Measurements from ENCODE around the gene MDGA2. TPM values are rescaled to one million over a fixed set of nuclear protein-coding genes. Genes with fewer than 3 reads are reported as not detected.
"Not testable (repeated sequence)": the region's sequence is repeated elsewhere in the genome, so short reads cannot be mapped to it uniquely, and the experiment has no call there.

Gene MDGA2
- total RNA-seq, 1 donor from 2014 or later, result 8.7 TPM

GRCh38 chr14:47191700-47192099 lies 483.7 kb downstream of the MDGA2 start:
- Mint-ChIP-seq H3K4me3 (no peak overlapping the region), H3K4me1 (peaks cover 6% of the 10 kb centered on the region), H3K36me3 (ENCODE audit: low read depth) (no peaks in the 10 kb centered on the region), H3K27me3 (ENCODE audit: low read depth) (no peaks in the 10 kb centered on the region), H3K27ac (ENCODE audit: unreplicated experiment) (no peak overlapping the region), H3K9me3 (no peaks in the 10 kb centered on the region)
- DNase-seq (ENCODE audit: low read depth, low spot score), result no peak
- no peak for TF ChIP-seq CTCF (conservative IDR thresholded peaks at IDR 0.05)

DNA sequence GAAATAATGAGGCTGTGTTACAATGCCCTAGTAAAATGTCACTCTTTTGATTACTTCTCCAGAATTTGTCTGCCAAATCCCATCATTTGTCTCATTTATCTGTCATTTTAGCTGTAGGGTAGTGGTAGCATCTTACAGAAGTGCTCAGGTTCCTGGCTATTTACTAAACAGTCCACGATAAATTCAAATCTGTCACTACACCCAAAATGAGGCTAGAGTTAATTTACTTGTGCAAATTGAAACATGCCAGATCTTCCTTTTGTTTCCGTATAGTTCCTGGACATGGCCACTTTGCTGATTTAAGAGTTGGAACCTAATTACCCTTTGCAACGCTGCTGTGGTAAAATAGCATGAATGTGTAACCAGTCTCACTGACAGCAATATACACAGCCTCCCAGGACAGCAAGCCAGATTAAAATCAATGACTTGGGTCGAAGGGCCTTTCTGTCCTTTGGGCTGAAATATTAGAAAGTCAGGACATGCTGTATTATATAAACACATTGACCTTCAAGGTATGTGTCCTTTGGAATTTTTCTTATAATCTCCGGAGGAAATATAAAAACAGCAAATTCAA lies 485.4 kb downstream of the MDGA2 start:
- H3K4me1 Mint-ChIP-seq, result peaks cover 6% of the 10 kb centered on the region

DNA sequence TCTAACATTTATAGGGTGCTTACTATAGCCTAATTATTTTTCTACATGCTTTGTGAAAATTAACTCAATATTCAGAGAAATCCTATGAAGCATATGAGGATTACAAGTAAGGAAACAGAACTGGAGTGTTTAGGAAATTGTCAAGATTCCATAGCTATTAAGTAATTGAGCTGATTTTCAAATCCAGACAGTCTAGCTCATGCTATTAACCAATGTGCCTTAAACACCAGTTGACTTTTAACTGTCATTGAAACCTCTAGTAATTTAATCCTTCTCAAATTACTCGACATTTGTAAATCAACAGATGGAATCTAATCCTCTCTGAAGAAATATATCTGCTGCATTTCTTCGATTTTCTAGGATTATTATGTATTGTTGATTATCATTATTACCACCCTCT lies 488.9 kb downstream of the MDGA2 start:
- Mint-ChIP-seq H3K9me3 (no peaks in the 10 kb centered on the region), H3K27me3 (ENCODE audit: low read depth) (no peaks in the 10 kb centered on the region), H3K36me3 (ENCODE audit: low read depth) (no peaks in the 10 kb centered on the region), H3K4me1 (no peaks in the 10 kb centered on the region), H3K27ac (ENCODE audit: unreplicated experiment) (no peak overlapping the region), H3K4me3 (no peak overlapping the region)
- no peak for DNase-seq (ENCODE audit: low read depth, low spot score)
- TF ChIP-seq CTCF (conservative IDR thresholded peaks at IDR 0.05), result no peak

More for the DNA sequence above, 485.4 kb downstream of the MDGA2 start:
- no peak for TF ChIP-seq CTCF (conservative IDR thresholded peaks at IDR 0.05)
- Mint-ChIP-seq H3K36me3 (ENCODE audit: low read depth) (no peaks in the 10 kb centered on the region), H3K27me3 (ENCODE audit: low read depth) (no peaks in the 10 kb centered on the region), H3K4me3 (no peak overlapping the region), H3K27ac (ENCODE audit: unreplicated experiment) (no peak overlapping the region), H3K9me3 (no peaks in the 10 kb centered on the region)
- no peak for DNase-seq (ENCODE audit: low read depth, low spot score)

DNA sequence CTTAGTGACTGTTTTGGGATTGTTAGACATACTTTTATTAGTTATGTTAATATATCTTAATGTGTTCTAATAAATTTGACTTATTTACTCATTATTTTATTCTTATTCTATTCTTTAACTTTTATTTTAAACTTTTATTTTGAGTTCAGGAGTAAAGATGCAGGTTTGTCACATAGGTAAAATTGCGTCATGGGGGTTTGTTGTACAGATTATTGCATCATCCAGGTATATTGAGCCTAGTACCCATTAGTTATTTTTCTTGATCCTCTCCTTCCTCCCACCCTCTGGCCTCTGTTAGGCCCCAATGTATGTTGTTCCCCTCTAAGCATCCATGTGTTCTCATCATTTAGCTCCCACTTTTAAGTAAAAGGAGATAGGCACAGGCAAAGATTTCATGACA lies 495.5 kb downstream of the MDGA2 start:
- no peak overlapping the region for H3K27ac Mint-ChIP-seq (ENCODE audit: unreplicated experiment)
- no peak overlapping the region for H3K4me3 Mint-ChIP-seq
- H3K4me1 Mint-ChIP-seq, result no peaks in the 10 kb centered on the region
- TF ChIP-seq CTCF (conservative IDR thresholded peaks at IDR 0.05), result no peak
- no peaks in the 10 kb centered on the region for H3K36me3 Mint-ChIP-seq (ENCODE audit: low read depth)
- no peaks in the 10 kb centered on the region for H3K9me3 Mint-ChIP-seq
- no peaks in the 10 kb centered on the region for H3K27me3 Mint-ChIP-seq (ENCODE audit: low read depth)
- DNase-seq (ENCODE audit: low read depth, low spot score), result no peak

DNA sequence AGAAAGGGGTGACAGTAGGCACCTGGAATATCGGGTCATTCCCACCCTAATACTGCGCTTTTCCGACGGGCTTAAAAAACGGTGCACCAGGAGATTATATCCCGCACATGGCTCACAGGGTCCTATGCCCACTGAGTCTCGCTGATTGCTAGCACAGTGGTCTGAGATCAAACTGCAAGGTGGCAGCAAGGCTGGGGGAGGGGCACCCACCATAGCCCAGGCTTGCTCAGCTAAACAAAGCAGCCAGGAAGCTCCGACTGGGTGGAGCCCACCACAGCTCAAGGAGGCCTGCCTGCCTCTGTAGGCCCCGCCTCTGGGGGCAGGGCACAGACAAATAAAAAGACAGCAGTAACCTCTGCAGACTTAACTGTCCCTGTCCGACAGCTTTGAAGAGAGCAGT lies 503.5 kb downstream of the MDGA2 start:
- H3K9me3 Mint-ChIP-seq, H3K4me3 Mint-ChIP-seq: not testable (repeated sequence)

GRCh38 chr14:47167402-47167801 lies 508.0 kb downstream of the MDGA2 start:
- no peak overlapping the region for H3K4me3 Mint-ChIP-seq
- no peaks in the 10 kb centered on the region for H3K27me3 Mint-ChIP-seq (ENCODE audit: low read depth)
- no peaks in the 10 kb centered on the region for H3K9me3 Mint-ChIP-seq
- H3K36me3 Mint-ChIP-seq (ENCODE audit: low read depth), result no peaks in the 10 kb centered on the region
- H3K27ac Mint-ChIP-seq (ENCODE audit: unreplicated experiment), result no peak overlapping the region
- no peaks in the 10 kb centered on the region for H3K4me1 Mint-ChIP-seq
- DNase-seq (ENCODE audit: low read depth, low spot score), result no peak
- no peak for TF ChIP-seq CTCF (conservative IDR thresholded peaks at IDR 0.05)

More for the DNA sequence above, 503.5 kb downstream of the MDGA2 start:
- not testable (repeated sequence) for H3K36me3 Mint-ChIP-seq (ENCODE audit: low read depth); H3K4me1 Mint-ChIP-seq; H3K27ac Mint-ChIP-seq (ENCODE audit: unreplicated experiment); DNase-seq (ENCODE audit: low read depth, low spot score); H3K27me3 Mint-ChIP-seq (ENCODE audit: low read depth)
